Activated CD4-positive, alpha-beta T cell treated with anti-CD3 and anti-CD28 coated beads, Interleukin-2, Interleukin-4, amounts not matched to agents 100 ng/mL and 50 ng/mL, durations not matched to agents 16 hours and 8 hours (primary cell): ENCODE results near the gene RTN4RL1.
"Not testable (repeated sequence)": the region's sequence is repeated elsewhere in the genome, so short reads cannot be mapped to it uniquely, and the experiment has no call there.

Experiments
- DNase-seq: peaks from one replicate; pipeline ENCODE4 v3.0.0-alpha.2; 2020; ENCODE audit warnings: low spot score

The RTN4RL1 gene

DNA sequence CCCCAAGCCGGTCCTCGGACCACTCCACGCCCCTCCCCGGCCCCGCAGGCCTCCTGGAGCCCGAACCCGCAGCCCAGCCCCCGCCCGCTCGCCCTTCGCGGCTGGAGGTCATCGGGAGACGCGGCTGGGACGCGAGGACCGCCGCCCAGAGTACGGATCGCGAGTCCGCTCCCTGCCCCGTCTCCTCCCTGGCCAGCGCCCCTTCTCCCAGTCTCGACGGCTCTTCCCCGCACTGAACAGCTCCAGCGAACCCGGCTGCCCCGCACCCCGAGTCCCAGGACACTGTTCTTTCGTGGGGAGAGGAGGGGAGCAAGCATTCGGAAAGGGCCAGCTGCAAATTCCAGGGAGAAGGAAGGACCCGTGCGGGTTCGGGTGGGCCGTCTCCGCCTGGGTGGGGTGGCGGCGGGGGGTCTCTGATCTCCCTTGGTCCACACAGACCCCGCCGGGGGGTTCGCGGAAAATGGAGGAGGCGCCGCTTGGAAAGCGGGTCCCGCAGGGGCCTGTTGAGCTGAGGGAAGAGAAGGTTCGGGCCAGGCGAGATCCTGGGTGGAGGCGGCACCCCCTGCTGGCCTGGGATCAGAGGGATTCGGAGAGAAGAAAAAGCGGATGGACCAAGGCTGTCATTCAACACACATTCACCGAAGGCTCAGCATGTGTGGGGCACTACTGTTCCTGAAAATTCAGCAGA is 632 bp upstream of the RTN4RL1 start:
- DNase-seq, result no peak

GRCh38 chr17:2024572-2025219 is 438 bp downstream of the RTN4RL1 start:
- no peak for DNase-seq

DNA sequence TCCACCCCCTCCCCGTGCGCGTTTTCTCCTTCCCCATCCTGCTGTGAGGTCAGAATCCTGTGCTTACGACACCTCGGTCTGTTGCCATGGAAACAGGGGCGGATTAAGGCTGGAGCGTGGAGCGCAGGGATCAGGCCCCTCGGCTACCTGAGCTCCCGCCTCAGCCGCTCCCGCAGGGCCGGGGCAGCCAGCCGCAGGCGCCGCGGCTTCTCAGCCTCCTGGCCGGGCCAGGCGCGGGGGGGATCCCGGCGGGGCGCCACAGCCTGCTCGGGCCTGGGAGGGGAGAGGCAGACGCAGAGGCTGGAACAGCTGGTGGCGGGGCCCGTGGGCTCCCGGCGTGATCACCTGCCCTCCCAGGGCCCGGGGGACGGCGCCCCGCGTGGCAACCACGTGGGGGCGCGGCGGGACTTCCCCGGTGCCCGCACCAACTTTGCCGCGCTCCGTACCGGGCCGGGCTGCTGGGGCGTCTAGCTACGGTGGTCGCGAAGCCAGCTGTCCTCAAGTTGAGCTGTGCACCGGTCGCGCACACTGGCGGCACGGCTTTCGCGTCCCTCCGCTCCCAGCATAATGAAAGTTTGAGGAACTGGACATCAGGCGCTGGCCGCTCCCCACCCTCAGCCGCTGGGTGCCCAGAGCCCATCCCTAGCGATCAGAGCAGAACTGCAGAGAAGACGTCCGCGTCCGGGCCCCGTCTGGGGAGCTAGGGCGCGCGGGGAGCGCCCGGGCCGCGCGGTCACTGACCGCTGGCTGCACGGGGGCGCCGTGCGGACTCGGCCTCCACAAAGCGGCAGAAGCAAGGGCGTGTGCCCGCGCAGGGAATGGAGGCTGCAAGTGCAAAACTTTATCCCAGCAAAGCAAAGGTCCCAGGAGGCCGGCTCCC is 1.2 kb downstream of the RTN4RL1 start:
- DNase-seq, result no peak

DNA sequence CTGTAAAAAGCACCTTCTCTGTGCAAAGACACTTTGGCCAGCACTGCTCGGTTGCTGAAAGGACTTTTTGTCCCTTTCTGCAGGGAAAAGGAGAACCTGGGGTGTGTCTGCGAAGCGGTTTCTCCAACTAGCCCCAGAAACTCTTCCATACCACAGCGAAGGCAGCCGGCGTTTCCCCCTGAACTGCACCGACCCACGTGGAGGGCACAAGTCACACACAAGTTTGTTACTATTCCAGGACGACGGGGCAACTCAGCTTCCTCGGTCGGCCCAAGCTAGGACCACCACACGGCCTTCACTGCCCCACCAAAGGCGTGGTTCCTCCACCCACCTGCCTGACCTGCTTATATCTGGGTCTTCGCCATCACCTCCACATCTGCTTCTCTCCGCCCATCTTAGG is 1.9 kb downstream of the RTN4RL1 start:
- no peak for DNase-seq

DNA sequence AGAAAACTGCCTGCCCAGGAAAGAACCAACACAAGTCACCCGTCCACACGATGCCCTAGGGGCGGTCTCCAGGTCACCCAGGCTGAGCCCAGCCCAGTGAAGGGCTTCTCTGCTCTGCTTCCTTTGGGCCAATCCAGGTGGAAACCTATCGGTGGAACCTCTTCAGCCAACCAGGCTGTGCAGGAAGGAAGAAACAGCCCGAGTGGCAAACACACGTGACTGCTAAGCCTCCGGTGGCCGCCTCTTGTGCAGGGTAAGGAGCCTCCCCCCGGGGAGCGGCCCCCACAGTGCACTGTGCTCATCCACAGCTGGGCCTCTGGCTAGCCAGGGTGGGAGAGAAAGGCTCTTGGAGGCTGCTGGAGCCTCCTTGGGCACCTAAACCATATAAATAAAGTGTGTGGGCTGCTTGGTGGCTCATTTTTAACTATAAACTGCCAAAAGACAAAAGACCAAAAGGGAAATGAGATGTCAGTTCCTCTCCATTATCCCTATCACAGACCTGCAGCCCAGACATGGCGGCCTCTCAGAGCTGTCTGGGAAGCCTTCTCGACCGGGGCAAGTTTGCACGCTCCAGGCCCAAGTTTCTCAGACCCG is 2.4 kb downstream of the RTN4RL1 start:
- DNase-seq, result no peak

DNA sequence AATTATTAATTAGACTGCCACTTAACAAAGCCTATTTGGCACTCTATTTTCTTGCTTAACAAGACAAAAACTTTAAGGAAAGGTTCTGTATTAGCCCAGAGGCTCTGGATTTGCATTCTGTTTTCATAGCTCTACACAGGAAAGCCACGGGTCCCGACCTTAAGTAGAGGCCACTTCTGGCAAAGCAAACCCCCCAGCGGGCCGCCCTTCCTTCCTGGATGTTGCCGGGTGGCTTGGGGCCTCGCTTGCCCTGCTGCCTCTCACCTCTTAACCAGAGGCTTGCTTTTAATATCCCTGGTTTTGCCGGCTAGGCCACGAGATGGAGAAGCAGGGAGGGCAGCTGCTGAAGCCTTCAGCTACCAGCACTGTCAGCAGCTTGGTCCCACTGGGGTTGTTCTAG is 4.4 kb downstream of the RTN4RL1 start:
- no peak for DNase-seq

GRCh38 chr17:2019723-2020122 is 5.4 kb downstream of the RTN4RL1 start:
- DNase-seq, result no peak

GRCh38 chr17:2018716-2019510 is 6.2 kb downstream of the RTN4RL1 start:
- no peak for DNase-seq

DNA sequence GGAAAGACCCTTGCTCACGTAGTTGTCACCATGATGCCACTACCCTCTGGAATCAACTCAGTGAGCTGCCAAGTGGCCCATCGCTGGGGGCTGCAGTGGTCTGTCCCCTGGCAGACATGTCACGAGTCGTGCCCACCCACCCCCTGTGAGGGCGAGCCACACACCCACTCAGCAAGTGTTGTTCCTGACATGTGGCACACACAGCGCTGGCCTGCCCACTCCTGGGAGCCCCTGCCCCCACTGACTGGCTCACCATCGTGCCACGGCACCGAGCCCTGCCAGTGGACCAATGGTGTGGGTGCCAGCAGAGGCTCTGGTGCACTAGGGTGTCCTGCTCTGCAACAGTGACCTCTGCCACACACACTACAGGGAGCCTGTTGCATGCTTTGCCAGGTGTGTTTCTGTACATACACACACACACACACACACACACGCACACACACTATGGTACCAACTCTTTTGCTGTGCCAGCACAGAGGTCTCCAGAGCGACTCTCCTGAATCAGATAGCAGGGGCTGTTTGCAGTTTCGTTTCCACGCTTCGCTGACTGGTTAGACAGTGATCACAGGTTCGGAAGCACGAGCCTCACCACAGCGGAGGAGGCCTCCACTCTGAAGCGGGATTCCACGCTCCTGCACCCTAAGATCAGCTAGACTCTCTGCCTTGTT is 7.7 kb downstream of the RTN4RL1 start:
- no peak for DNase-seq

- no peak for DNase-seq
Observed at GRCh38 chr17:2016494-2016893, 8.6 kb downstream of the RTN4RL1 start.

DNA sequence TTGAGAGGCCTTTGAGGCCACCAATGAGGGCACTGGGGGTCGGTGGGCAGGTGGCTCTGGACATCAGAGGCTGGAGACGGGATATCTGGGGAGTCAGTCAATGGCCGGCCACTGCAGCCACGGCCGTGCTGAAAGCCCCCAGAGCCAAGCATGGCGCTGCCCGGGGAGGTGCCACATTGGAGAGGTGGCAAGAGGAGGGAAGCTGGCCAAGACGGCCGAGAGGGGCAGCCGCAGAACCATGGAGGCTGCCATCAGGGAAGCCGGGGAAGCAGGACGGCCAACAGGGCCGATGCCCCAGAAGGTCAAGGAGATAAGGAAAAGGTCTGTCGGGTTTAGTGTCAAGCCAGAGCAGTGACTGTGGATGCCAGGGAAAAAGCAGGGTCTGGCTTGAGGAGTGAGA is 9.8 kb downstream of the RTN4RL1 start:
- no peak for DNase-seq

DNA sequence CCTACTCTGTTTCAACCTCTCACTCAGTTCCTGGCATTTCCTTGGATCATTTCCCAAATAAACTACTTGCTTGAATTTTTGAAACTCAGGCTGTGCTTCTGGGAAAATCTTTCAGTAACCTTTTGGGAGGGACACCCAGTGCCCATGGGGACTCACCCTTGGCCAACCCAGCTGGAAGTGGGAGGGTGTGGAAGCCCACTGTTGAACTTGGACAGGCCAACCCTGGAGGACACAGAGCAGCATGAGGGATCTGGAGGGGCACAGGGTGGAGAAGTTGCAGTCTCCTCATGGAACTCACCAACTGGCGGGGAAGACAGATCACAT is 11.2 kb downstream of the RTN4RL1 start:
- no peak for DNase-seq

DNA sequence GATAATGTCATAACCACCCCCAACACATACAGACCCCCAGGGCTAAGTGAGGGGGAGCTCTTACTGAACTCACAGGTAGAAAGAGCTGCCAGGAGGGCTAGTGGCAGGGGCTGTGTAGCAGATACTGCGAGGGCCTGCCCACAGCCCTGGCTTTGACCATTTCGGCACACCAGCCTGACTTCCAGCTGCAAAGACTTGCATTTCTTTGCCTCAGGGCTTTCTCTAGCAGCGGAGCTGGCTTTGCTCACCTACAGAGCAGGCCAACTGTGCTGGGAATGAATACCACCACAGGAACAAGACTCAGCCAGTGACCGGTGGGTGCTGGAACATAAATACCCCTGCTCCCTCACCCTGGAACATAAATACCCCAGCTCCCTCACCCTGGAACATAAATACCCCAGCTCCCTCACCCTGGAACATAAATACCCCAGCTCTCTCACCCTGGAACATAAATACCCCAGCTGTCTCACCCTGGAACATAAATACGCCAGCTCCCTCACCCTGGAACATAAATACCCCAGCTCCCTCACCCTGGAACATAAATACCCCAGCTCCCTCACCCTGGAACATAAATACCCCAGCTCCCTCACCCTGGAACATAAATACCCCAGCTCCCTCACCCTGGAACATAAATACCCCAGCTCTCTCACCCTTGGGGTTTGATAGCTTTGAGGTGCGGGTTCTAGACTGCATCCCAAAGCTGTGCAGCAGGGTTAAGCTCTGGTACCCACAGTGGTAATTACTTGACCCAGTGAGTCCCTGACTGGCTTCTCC is 11.7 kb downstream of the RTN4RL1 start:
- not testable (repeated sequence) for DNase-seq

GRCh38 chr17:2012499-2012898 is 12.6 kb downstream of the RTN4RL1 start:
- no peak for DNase-seq

- no peak for DNase-seq
Observed at GRCh38 chr17:2011411-2012371, 13.4 kb downstream of the RTN4RL1 start.

DNA sequence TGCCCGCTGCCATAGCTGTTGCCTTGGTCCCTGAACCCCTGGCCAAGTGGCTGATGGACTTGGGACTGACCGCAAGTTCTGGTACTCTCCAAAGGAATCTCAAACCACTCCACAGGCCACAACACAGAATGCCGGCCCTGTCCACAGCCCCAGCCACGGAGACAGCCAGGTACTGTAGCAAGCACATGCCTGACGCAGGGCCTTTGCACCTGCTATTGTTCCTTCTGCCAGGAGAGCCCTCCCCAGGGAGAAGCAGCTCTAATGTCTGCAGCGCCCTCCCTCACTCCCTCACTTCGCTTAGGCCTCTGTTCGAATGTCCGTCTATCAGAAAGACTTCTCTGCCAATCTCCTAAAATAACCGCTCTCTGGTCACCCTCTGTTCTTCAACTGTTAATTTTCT is 15.4 kb downstream of the RTN4RL1 start:
- no peak for DNase-seq

DNA sequence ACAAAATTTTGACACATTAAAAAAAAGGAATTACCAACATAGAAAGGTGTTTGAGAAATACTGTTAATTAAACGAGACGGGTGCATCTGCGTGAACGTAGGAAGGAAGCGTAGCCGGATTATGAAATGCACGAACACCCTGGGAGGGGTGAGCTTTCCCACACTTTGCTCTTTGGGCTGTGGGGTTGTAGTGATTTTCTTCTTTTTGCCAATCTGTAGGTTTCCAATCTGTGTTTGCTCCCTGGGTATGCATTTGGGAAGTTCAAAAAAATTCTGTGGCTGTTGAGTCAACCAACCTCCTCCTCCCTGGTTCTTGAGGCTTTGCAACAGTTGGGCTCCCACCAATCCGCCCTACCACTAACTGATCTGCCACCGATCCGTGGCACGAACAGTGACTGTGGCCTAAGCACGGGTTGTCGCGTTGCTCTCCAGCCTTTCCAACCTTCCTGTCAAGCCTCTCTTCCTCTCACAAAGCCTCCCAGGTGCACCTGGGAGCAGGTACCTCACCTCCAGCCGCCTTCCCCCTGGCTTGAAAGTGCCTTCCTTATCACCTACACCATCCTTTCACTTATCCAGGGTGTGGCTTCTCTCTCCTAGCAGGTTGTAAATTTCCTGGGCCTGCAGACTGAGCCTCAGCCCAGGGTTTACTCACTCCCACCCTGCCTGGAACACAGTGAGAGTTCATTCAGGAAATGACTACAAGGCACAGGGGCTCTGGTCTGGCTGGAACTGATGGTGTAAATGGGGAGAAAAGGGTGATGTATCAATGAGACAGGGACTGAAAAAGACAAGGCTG is 16.6 kb downstream of the RTN4RL1 start:
- DNase-seq, result no peak

- DNase-seq, result no peak
Observed at GRCh38 chr17:2004435-2004952, 20.6 kb downstream of the RTN4RL1 start.
